D721Med (cell line): ENCODE measurements around the gene CS.

ENCODE experiments used
- DNase-seq: peaks from one replicate; pipeline ENCODE4 v3.0.0; 2011; ENCODE audit warnings: low spot score; ENCODE audit not compliant: insufficient read length
- FAIRE-seq: peaks from 2 replicates; lab custom pipeline; 2011; peaks lifted over from hg19 to GRCh38; lab: Jason Lieb, UNC
- TF ChIP-seq, protein P1 (sequence below): IDR thresholded peaks from 2 replicates; pipeline ENCODE4 v1.5.1; 2012; ENCODE audit warnings: mild to moderate bottlenecking, control low read depth; ENCODE audit not compliant: insufficient read depth; ENCODE audit errors: missing control alignments

Gene CS

DNA sequence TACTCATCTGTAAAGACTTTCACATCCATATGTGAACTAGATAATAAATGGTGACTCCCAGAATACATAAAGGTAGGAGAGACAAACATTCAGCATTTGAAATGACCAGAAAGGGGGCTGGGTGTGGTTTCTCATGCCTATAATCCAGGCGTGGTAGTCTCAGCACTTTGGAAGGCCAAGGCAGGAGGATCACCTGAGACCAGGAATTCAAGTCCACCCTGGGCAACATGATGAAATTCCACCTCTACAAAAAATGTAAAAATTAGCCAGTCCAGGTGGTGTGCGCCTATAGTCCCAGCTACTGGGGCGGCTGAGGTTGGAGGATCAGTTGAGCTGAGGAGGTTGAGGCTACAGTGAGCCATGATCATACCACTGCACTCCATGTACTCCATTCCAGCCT lies 4.1 kb upstream of the CS start:
- TF ChIP-seq, protein P1, sequence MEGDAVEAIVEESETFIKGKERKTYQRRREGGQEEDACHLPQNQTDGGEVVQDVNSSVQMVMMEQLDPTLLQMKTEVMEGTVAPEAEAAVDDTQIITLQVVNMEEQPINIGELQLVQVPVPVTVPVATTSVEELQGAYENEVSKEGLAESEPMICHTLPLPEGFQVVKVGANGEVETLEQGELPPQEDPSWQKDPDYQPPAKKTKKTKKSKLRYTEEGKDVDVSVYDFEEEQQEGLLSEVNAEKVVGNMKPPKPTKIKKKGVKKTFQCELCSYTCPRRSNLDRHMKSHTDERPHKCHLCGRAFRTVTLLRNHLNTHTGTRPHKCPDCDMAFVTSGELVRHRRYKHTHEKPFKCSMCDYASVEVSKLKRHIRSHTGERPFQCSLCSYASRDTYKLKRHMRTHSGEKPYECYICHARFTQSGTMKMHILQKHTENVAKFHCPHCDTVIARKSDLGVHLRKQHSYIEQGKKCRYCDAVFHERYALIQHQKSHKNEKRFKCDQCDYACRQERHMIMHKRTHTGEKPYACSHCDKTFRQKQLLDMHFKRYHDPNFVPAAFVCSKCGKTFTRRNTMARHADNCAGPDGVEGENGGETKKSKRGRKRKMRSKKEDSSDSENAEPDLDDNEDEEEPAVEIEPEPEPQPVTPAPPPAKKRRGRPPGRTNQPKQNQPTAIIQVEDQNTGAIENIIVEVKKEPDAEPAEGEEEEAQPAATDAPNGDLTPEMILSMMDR = no peak
- FAIRE-seq (no peak), DNase-seq (no peak)

DNA sequence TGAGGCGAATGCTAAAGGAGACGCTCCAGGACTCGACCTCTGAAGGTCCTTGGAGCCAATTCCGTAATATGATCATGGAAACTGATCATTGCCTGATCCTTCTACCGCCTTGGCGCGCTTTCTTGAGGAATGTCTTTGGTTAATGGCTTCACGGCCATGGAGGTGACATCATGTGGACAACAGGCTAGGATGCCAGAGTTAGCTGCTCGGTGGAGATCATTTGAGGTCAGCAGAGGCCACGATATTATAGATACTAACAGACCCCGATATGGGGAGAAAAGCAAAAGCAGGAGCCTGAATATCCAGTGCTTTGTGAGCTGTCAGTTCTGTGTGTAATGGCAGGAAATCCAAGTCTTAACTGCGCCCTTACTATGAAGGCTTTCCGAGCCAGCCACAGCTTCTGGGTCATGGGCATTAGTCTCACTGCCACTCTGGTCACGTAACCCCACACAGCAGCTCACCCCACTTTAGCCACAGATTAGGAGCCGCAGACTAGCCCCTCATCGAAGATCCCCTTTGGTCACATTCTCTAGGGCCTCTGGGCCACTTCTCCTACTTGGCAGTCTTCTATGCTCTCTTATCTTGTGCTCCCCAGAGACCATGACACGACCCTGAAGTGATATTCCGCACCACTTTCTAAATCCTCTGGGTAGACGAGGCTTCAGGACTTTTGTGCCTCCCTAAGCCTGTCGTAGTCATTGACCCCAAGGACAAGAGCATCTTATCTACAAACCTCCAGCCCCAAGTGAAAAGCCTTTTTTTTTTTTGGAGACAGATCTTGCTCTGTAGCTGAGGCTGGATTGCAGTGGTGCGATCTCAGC lies 724 bp upstream of the CS start:
- DNase-seq = no peak
- TF ChIP-seq, protein P1 = no peak
- no peak for FAIRE-seq

DNA sequence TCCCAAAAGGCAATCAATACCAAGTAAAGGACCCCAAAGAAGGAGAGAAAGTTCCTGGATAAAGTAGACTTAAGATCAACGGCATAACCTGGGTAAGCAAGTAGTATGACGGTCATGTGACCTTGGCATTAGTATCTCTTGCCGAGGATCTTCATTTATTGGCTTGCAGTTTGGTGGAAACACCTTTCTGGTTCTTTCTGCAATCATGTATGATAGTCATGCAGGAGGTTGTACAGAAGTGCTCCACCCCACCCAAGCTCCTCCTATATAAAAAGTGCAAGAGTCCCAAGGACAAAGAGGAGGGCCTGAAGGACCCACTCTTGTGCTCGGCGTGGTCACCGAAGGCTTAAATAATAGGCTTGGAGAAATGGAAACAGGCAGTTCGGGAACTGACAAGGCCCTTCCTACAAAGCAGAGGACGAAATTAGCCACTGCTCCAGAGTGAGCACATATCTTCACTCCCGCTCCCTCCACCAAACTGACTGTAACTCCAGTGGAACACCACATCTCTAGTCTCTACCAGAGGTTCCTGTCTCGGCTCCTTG lies 750 bp downstream of the CS start:
- TF ChIP-seq, protein P1 = no peak
- FAIRE-seq (no peak), DNase-seq (no peak)

DNA sequence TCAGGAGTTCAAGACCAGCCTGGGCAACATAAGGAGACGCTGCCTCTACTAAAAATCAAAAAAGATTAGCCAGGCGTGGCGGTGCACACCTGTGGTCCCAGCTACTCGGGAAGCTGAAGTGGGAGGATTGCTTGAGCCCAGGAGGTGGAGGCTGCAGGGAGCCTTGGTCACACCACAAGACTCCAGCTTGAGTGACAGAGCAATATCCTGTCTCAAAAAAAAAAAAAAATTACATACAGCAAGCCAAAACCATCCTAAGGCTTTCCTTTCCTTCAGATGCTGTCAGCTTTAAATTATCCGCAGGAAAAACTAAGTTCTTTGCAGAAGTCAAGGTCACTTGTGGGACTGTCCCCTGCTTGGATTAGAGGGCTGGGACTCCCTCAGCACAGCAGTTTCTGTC lies 1.3 kb downstream of the CS start:
- FAIRE-seq (no peak), DNase-seq (no peak)
- TF ChIP-seq, protein P1 = no peak

DNA sequence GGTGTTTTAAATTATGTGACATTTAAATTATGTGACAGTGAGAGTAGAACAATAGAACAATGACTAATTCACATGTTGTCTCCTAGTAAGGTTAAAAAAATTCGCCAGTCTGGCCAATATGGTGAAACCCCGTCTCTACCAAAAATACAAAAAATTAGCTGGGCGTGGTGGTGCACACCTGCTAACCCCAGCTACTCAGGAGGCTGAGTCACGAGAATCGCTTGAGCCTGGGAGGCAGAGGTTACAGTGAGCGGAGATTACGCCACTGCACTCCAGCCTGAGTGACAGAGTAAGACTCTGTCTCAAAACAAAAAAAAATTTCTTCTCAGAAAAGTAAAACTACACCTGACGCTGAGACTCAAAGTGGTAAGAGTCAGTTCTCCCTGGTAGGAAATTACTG lies 2.7 kb downstream of the CS start:
- FAIRE-seq (no peak), DNase-seq (no peak)
- TF ChIP-seq, protein P1 = no peak

DNA sequence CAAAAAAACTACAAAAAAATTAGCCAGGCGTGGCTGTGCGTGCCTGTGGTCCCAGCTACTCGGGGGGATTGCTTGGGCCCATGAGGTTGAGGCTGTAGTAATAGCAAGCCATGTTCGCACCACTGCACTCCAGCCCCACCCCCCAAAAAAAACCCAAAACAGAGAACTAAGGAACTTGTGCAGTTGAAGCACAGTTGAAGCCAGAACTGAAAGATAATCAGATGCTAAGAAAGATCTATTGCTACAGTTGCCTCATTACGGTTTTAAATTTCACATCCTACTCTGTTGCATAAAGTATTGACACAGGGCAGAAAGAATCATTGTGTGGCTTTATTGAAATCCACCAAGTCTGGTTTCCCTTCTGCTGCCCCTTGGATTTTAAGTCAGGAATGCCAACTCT lies 3.8 kb downstream of the CS start:
- TF ChIP-seq, protein P1 = no peak
- DNase-seq = no peak
- FAIRE-seq = no peak

DNA sequence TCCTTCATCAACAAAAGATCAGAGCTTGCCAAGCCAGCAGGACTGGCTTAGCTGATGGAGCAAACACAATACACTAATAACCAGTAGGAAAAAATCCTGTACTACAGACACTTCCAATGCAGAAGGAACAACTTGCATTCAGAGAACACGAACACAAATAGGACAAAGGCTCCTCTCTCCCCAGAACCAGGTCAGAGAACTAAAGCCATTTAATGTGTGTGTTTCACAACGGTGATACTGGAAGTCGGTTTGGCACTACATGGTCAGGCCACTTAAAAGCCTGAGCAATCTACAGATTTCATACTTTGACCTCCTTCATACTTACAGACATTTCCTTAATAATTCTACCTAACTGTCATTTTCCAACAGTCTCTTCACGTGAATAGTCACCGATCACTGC lies 6.3 kb downstream of the CS start:
- FAIRE-seq (no peak), DNase-seq (no peak)
- TF ChIP-seq, protein P1 = no peak
